HepG2 (cell line): ENCODE results near the gene MACROD2.

Experiments used
- ARHGAP35 ChIP-seq: sonication (generic); formaldehyde crosslinking; IDR thresholded peaks from 2 replicates; pipeline ENCODE4 v1.9.0; 2022; ENCODE audit warnings: mild to moderate bottlenecking, inconsistent platforms, moderate library complexity, missing genetic modification reagents, borderline replicate concordance
- ETV6 ChIP-seq: sonication (generic); formaldehyde crosslinking; conservative IDR thresholded peaks from 2 replicates; pipeline ENCODE4 v1.4.0; 2020; ENCODE audit warnings: missing genetic modification reagents
- HDAC1 ChIP-seq: sonication (generic); formaldehyde crosslinking; IDR thresholded peaks from 2 replicates; pipeline ENCODE4 v1.5.1; 2020; ENCODE audit warnings: mild to moderate bottlenecking, missing genetic modification reagents
- NR2C2 ChIP-seq: sonication (generic); formaldehyde crosslinking; IDR thresholded peaks from 2 replicates; pipeline ENCODE4 v1.4.0; 2020; ENCODE audit warnings: missing genetic modification reagents, mild to moderate bottlenecking, moderate library complexity, borderline replicate concordance
- NR2F1 ChIP-seq, 2 experiments: fragments of 450-650 bp in 1 of 2; formaldehyde crosslinking in 1 of 2; IDR thresholded peaks; 2 replicates each; pipeline versions ENCODE4 v1.5.0 to v1.6.1; 2016 to 2020; ENCODE audit warnings: mild to moderate bottlenecking in 1 of 2, missing compliant biosample characterization in 1 of 2, missing genetic modification reagents in 1 of 2, moderate library complexity in 1 of 2
- POLR2A ChIP-seq, 2 experiments: IDR thresholded peaks; 2 replicates each; pipeline ENCODE4 v1.6.1; 2011; ENCODE audit warnings: low read depth in 2 of 2, low read length in 2 of 2, mild to moderate bottlenecking in 1 of 2, moderate library complexity in 1 of 2; ENCODE audit not compliant: insufficient read depth in 1 of 2
- TBL1XR1 ChIP-seq: fragments of 150-350 bp; IDR thresholded peaks from 2 replicates; pipeline ENCODE4 v1.6.1; 2014; ENCODE audit warnings: borderline replicate concordance, low read length; ENCODE audit not compliant: partially characterized antibody
- YY1 ChIP-seq: IDR thresholded peaks from 2 replicates; pipeline ENCODE4 v1.6.1; 2011; ENCODE audit warnings: low read length, low read depth, moderate library complexity, mild to moderate bottlenecking; ENCODE audit not compliant: insufficient read depth, insufficient replicate concordance
- ZNF549 ChIP-seq: sonication (generic); formaldehyde crosslinking; IDR thresholded peaks from 2 replicates; pipeline ENCODE4 v1.5.0; 2020; ENCODE audit warnings: missing genetic modification reagents
- ZNF773 ChIP-seq: sonication (generic); formaldehyde crosslinking; IDR thresholded peaks from 2 replicates; pipeline ENCODE4 v1.4.0; 2020; ENCODE audit warnings: missing genetic modification reagents, borderline replicate concordance
- TF ChIP-seq, protein P1 (sequence below): IDR thresholded peaks from 2 replicates; pipeline ENCODE4 v1.6.1; 2016; ENCODE audit warnings: missing compliant biosample characterization, missing genetic modification reagents, borderline replicate concordance
- TF ChIP-seq, protein P2 (sequence below): sonication (generic); formaldehyde crosslinking; IDR thresholded peaks from 2 replicates; pipeline ENCODE4 v1.5.0; 2020; ENCODE audit warnings: mild to moderate bottlenecking, missing genetic modification reagents, moderate library complexity
- TF ChIP-seq, protein P3 (sequence below), 2 experiments: sonication (generic) in 1 of 2; formaldehyde crosslinking in 1 of 2; IDR thresholded peaks; 2 replicates each; pipeline versions ENCODE4 v1.4.0 to v1.6.1; 2018 to 2020; ENCODE audit warnings: missing genetic modification reagents in 2 of 2, borderline replicate concordance in 1 of 2, low read depth in 1 of 2, mild to moderate bottlenecking in 1 of 2, missing biosample characterization in 1 of 2
- TF ChIP-seq, protein P4 (sequence below): sonication (generic); formaldehyde crosslinking; IDR thresholded peaks from 2 replicates; pipeline ENCODE4 v1.5.1; 2020; ENCODE audit warnings: mild to moderate bottlenecking, missing genetic modification reagents, borderline replicate concordance

DNA sequence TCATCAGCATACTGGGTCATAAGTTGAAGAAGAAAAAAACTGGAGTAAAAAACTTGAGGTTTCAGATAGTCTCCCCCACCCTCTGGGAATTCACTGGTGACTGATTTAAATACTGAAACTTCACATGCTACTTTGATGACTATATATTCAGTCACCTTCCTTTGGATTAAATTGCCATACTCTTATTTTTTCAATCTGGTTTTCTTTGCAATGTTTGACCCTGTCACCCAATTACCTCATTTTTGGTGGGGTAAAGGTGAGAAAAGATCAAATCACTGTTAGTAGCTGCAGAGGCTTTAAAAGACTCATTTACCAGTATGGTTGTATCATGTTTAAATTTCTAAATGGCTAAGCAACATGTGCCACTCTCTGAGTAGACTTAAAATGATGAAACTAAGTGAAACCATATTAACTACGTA lies 1204.8 kb downstream of the MACROD2 start:
- TF ChIP-seq NR2C2 (no peak), ZNF773 (no peak), ARHGAP35 (no peak), ZNF549 (CRISPR knock-in tag) (no peak), HDAC1 (no peak), NR2F1 (CRISPR knock-in tag; IDR thresholded peaks at IDR 0.05) (no peak), ETV6 (CRISPR knock-in tag) (no peak), YY1 (no peak), POLR2A (IDR thresholded peaks at IDR 0.05; ENCODE audit: insufficient read depth in 1 of 2, low read depth in 2 of 2, low read length in 2 of 2) (no peak), TBL1XR1 (no peak)
- TF ChIP-seq, protein P1, sequence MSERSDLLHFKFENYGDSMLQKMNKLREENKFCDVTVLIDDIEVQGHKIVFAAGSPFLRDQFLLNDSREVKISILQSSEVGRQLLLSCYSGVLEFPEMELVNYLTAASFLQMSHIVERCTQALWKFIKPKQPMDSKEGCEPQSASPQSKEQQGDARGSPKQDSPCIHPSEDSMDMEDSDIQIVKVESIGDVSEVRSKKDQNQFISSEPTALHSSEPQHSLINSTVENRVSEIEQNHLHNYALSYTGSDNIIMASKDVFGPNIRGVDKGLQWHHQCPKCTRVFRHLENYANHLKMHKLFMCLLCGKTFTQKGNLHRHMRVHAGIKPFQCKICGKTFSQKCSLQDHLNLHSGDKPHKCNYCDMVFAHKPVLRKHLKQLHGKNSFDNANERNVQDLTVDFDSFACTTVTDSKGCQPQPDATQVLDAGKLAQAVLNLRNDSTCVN (CRISPR knock-in tag), result no peak
- TF ChIP-seq, protein P2, sequence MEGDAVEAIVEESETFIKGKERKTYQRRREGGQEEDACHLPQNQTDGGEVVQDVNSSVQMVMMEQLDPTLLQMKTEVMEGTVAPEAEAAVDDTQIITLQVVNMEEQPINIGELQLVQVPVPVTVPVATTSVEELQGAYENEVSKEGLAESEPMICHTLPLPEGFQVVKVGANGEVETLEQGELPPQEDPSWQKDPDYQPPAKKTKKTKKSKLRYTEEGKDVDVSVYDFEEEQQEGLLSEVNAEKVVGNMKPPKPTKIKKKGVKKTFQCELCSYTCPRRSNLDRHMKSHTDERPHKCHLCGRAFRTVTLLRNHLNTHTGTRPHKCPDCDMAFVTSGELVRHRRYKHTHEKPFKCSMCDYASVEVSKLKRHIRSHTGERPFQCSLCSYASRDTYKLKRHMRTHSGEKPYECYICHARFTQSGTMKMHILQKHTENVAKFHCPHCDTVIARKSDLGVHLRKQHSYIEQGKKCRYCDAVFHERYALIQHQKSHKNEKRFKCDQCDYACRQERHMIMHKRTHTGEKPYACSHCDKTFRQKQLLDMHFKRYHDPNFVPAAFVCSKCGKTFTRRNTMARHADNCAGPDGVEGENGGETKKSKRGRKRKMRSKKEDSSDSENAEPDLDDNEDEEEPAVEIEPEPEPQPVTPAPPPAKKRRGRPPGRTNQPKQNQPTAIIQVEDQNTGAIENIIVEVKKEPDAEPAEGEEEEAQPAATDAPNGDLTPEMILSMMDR (CRISPR knock-in tag), result no peak
- TF ChIP-seq, protein P3, sequence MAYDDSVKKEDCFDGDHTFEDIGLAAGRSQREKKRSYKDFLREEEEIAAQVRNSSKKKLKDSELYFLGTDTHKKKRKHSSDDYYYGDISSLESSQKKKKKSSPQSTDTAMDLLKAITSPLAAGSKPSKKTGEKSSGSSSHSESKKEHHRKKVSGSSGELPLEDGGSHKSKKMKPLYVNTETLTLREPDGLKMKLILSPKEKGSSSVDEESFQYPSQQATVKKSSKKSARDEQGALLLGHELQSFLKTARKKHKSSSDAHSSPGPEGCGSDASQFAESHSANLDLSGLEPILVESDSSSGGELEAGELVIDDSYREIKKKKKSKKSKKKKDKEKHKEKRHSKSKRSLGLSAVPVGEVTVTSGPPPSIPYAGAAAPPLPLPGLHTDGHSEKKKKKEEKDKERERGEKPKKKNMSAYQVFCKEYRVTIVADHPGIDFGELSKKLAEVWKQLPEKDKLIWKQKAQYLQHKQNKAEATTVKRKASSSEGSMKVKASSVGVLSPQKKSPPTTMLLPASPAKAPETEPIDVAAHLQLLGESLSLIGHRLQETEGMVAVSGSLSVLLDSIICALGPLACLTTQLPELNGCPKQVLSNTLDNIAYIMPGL (CRISPR knock-in tag; IDR thresholded peaks at IDR 0.05; ENCODE audit: borderline replicate concordance in 1 of 2, low read depth in 1 of 2), result no peak
- TF ChIP-seq, protein P4, sequence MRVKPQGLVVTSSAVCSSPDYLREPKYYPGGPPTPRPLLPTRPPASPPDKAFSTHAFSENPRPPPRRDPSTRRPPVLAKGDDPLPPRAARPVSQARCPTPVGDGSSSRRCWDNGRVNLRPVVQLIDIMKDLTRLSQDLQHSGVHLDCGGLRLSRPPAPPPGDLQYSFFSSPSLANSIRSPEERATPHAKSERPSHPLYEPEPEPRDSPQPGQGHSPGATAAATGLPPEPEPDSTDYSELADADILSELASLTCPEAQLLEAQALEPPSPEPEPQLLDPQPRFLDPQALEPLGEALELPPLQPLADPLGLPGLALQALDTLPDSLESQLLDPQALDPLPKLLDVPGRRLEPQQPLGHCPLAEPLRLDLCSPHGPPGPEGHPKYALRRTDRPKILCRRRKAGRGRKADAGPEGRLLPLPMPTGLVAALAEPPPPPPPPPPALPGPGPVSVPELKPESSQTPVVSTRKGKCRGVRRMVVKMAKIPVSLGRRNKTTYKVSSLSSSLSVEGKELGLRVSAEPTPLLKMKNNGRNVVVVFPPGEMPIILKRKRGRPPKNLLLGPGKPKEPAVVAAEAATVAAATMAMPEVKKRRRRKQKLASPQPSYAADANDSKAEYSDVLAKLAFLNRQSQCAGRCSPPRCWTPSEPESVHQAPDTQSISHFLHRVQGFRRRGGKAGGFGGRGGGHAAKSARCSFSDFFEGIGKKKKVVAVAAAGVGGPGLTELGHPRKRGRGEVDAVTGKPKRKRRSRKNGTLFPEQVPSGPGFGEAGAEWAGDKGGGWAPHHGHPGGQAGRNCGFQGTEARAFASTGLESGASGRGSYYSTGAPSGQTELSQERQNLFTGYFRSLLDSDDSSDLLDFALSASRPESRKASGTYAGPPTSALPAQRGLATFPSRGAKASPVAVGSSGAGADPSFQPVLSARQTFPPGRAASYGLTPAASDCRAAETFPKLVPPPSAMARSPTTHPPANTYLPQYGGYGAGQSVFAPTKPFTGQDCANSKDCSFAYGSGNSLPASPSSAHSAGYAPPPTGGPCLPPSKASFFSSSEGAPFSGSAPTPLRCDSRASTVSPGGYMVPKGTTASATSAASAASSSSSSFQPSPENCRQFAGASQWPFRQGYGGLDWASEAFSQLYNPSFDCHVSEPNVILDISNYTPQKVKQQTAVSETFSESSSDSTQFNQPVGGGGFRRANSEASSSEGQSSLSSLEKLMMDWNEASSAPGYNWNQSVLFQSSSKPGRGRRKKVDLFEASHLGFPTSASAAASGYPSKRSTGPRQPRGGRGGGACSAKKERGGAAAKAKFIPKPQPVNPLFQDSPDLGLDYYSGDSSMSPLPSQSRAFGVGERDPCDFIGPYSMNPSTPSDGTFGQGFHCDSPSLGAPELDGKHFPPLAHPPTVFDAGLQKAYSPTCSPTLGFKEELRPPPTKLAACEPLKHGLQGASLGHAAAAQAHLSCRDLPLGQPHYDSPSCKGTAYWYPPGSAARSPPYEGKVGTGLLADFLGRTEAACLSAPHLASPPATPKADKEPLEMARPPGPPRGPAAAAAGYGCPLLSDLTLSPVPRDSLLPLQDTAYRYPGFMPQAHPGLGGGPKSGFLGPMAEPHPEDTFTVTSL (CRISPR knock-in tag), result no peak
